Endothelial cell of umbilical vein (primary cell): ENCODE results near the gene CRLF1.

Experiments
- CTCF ChIP-seq, 2 donors: IDR thresholded peaks; 1 replicate in 1 of 2; 2 replicates in 1 of 2; pipeline ENCODE4 v1.5.1; 2011; ENCODE audit warnings: low read length in 2 of 2, mild to moderate bottlenecking in 2 of 2, moderate library complexity in 2 of 2, control low read depth in 1 of 2, inconsistent platforms in 1 of 2, low read depth in 1 of 2; ENCODE audit not compliant: insufficient read depth in 1 of 2; ENCODE audit errors: extremely low read depth in 1 of 2
- FOS ChIP-seq: IDR thresholded peaks from 2 replicates; pipeline ENCODE4 v1.6.1; 2011; ENCODE audit warnings: mild to moderate bottlenecking, low read length, moderate library complexity, borderline replicate concordance; ENCODE audit not compliant: insufficient read depth

- TF ChIP-seq CTCF (IDR thresholded peaks at IDR 0.05; ENCODE audit: extremely low read depth in 1 of 2, insufficient read depth in 1 of 2, low read depth in 1 of 2, low read length in 2 of 2) = no peak
- TF ChIP-seq FOS = no peak
Observed at GRCh38 chr19:18558202-18558555, 48.4 kb downstream of the CRLF1 start.
